Pancreas (tissue), 10 donors: Measurements from ENCODE around the gene FRRS1. TPM values are rescaled to one million over a fixed set of nuclear protein-coding genes. Genes with fewer than 3 reads are reported as not detected.

ENCODE experiments used
- ATAC-seq, 4 donors: fragments of 200-7000 bp; cut with Tn5 transposase; one replicate each; pipeline versions ENCODE4 v1.8.0 to v1.9.1; 2020; ENCODE audit warnings: mild to moderate bottlenecking in 4 of 4, moderate library complexity in 4 of 4
- DNase-seq, 6 donors: peaks; one replicate each; pipeline ENCODE4 v3.0.0-alpha.2; 2020
- FAIRE-seq: peaks from 2 replicates; lab custom pipeline; 2012; peaks lifted over from hg19 to GRCh38; lab: Jason Lieb, UNC
- H3K27ac ChIP-seq, 4 donors: fragments of 200-600 bp; sonication (generic); 1 replicate in 3 of 4; 2 replicates in 1 of 4; pipeline versions ENCODE4 v1.5.0 to v1.8.0; 2020
- H3K27me3 ChIP-seq, 4 donors: fragments of 200-600 bp; one replicate each; pipeline ENCODE4 v1.8.0; 2021
- H3K36me3 ChIP-seq, 3 donors: fragments of 200-600 bp; sonication (generic) in 1 of 3; one replicate each; pipeline versions ENCODE4 v1.5.0 to v1.8.0; 2020 to 2021
- H3K4me1 ChIP-seq, 3 donors: fragments of 200-600 bp; one replicate each; pipeline ENCODE4 v1.8.0; 2021
- H3K4me3 ChIP-seq, 4 donors: fragments of 200-600 bp; sonication (generic) in 2 of 4; one replicate each; pipeline versions ENCODE4 v1.5.0 to v1.8.0; 2020 to 2021
- H3K9me3 ChIP-seq, 4 donors: fragments of 200-600 bp; one replicate each; pipeline ENCODE4 v1.8.0; 2021
- CTCF ChIP-seq, 4 donors: fragments of 200-600 bp; sonication (generic) in 3 of 4; IDR thresholded peaks; one replicate each; pipeline versions ENCODE4 v1.5.0 to v1.8.0; 2021; ENCODE audit warnings: antibody characterized with exemption in 4 of 4
- WGBS, 2 donors: extraction: QIAGEN DNeasy Blood & Tissue Kit; methylation state at CpG; one replicate each; pipeline ENCODE4 v1.1.7; 2013; 5-methylcytosine and 5-hydroxymethylcytosine counted together
- intact Hi-C, 3 donors: fragments of 100-400 bp; cut with DNase I; formaldehyde crosslinking; loops; one replicate each; pipeline versions ENCODE4 v1.11.1 to v1.14.2; 2022
- polyA plus RNA-seq, 2 donors: library from polyadenylated mRNA; stranded (reverse); fragments of 200-250 nt; gene quantifications; one replicate each; pipeline ENCODE4 v1.2.3, GENCODE V29; 2013
- total RNA-seq, 6 donors: library from RNA; stranded (reverse); fragmentation: NEBNext Ultra II Directional in 4 of 6; extraction: Animal tissue kit (Norgen Biotek cat#: 25700) in 4 of 6; gene quantifications; one replicate each; pipeline versions ENCODE4 v1.2.1 to v1.2.4, GENCODE V29; 2021 to 2023
- donor health status: healthy with polysubstance abuse.
- donor health status: DM: no; HTN: no; CAD: no; lungs with moderate emphysema.
- donor health status: DM: no; HTN: no; CAD: no.
- donor health status: control.
- donor health status: control.
- donor health status: Bipolar disorder and iron deficiency.
- donor health status: DM: yes; HTN: yes; CAD: no.
- donor health status: DM: no; HTN: no; CAD: no.
- donor health status: DM: no; HTN: no; CAD: no.
- donor health status: DM: yes; HTN: yes; CAD: no.

FRRS1 gene
- total and polyA plus RNA-seq, 8 donors, result 0.34 to 7.3 (median 1.7) TPM

- DNase-seq (no peak), ATAC-seq (no peak), FAIRE-seq (no peak)
- intact Hi-C loops, result no loop called here
- H3K9me3 ChIP-seq, result no peaks in the 10 kb centered on the region
- H3K4me3 ChIP-seq, result no peak overlapping the region
- no peak for TF ChIP-seq CTCF (IDR thresholded peaks at IDR 0.05)
- H3K27ac ChIP-seq, result no peak overlapping the region
- no peaks in the 10 kb centered on the region for H3K36me3 ChIP-seq
- no peaks in the 10 kb centered on the region for H3K4me1 ChIP-seq
- 72 to 86% methylated on average over 1 of the region's 1 CpG for WGBS, 2 donors
- H3K27me3 ChIP-seq, result no peaks in the 10 kb centered on the region
Observed at GRCh38 chr1:99680270-99680669, 86.2 kb downstream of the FRRS1 start.

GRCh38 chr1:99677416-99677815 lies 89.0 kb downstream of the FRRS1 start:
- H3K4me1 ChIP-seq, result no peaks in the 10 kb centered on the region
- no peaks in the 10 kb centered on the region for H3K27me3 ChIP-seq
- no peak overlapping the region for H3K27ac ChIP-seq
- no peak for TF ChIP-seq CTCF (IDR thresholded peaks at IDR 0.05)
- FAIRE-seq (no peak), DNase-seq (no peak), ATAC-seq (no peak)
- intact Hi-C loops, result no loop called here
- H3K4me3 ChIP-seq, result no peak overlapping the region
- H3K36me3 ChIP-seq, result no peaks in the 10 kb centered on the region
- no peaks in the 10 kb centered on the region for H3K9me3 ChIP-seq
- 71 to 87% methylated on average over 2 of the region's 2 CpGs for WGBS, 2 donors

- H3K4me3 ChIP-seq, result no peak overlapping the region
- no peaks in the 10 kb centered on the region for H3K9me3 ChIP-seq
- H3K4me1 ChIP-seq, result no peaks in the 10 kb centered on the region
- ATAC-seq (no peak), DNase-seq (no peak), FAIRE-seq (no peak)
- intact Hi-C loops, result no loop called here
- no peak for TF ChIP-seq CTCF (IDR thresholded peaks at IDR 0.05)
- H3K36me3 ChIP-seq, result no peaks in the 10 kb centered on the region
- H3K27me3 ChIP-seq, result no peaks in the 10 kb centered on the region
- H3K27ac ChIP-seq, result no peak overlapping the region
Observed at GRCh38 chr1:99676876-99677275, 89.6 kb downstream of the FRRS1 start.

GRCh38 chr1:99675994-99676393 lies 90.4 kb downstream of the FRRS1 start:
- Histone ChIP-seq H3K9me3 (no peaks in the 10 kb centered on the region), H3K4me3 (no peak overlapping the region), H3K36me3 (no peaks in the 10 kb centered on the region), H3K27me3 (no peaks in the 10 kb centered on the region), H3K4me1 (no peaks in the 10 kb centered on the region), H3K27ac (no peak overlapping the region)
- intact Hi-C loops, result no loop called here
- TF ChIP-seq CTCF (IDR thresholded peaks at IDR 0.05), result no peak
- FAIRE-seq, result no peak
- ATAC-seq, result no peak
- DNase-seq, result no peak
- WGBS, 2 donors, result 94 to 97% methylated on average over 1 of the region's 1 CpG

- ATAC-seq (no peak), FAIRE-seq (no peak), DNase-seq (no peak)
- no peaks in the 10 kb centered on the region for H3K9me3 ChIP-seq
- H3K27ac ChIP-seq, result no peak overlapping the region
- no peaks in the 10 kb centered on the region for H3K36me3 ChIP-seq
- no peak overlapping the region for H3K4me3 ChIP-seq
- no peaks in the 10 kb centered on the region for H3K4me1 ChIP-seq
- no peak for TF ChIP-seq CTCF (IDR thresholded peaks at IDR 0.05)
- intact Hi-C loops, result no loop called here
- no peaks in the 10 kb centered on the region for H3K27me3 ChIP-seq
Observed at GRCh38 chr1:99675292-99675691, 91.1 kb downstream of the FRRS1 start.
